ENCODE results near the gene THSD4.

Gene THSD4

DNA sequence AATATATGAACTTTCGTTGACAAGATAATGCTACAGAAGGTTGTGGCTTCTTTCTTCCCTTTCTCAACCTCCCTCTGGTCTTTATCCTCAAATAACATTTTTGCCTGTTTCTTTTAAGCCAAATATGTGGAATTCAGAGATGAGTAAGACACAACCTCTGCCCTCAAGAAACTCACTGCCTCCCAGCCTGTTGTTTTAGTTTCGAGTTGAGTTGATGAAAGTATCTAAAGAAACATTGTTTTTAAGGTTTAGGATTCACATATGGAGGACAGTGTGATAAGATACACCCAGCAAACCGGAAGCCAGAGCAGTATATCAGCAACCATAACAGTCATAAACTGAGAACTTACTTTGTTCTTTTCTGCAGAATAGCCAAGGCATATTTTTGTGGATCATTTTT, 218.6 kb downstream of the THSD4 start:
- DNase-seq = no peak

DNA sequence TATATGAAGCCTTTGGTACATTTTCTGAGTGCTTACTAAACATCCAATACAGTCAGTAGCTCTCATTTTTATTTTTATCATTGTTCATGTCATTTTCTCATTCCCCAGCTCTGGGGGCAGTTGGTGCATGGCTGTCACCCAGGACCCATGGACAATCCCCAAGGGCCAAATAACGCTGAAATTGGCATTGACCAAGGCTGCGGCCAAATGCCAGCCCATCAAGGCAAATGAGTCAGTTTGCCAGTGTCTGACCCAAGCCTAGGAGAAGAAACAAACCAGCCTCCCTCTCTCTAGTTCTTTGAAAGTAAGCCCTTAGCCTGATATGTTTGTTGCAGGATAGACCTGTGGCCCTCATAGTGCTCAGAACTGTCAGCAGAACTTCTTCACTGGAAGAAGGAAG, 219.2 kb downstream of the THSD4 start:
- DNase-seq = no peak

DNA sequence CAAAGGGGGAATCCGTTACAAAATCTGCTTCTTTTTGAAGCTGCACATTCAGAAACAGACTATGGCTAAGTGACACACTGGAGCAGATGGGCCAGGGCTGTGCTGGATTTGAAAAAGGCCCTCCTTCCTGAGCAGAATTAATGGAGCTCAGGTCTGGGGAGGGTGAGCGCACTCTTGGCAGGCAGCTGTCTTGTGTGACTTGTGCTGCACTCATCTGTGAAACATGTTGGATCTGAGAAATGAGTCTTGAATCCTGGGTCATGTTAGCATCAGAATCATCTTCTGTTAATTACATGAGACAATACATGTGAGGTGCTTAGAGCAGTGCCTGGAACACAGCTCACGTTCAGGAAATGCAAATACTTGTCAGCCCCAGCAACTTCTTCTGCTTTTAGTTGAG, 219.6 kb downstream of the THSD4 start:
- DNase-seq = no peak

DNA sequence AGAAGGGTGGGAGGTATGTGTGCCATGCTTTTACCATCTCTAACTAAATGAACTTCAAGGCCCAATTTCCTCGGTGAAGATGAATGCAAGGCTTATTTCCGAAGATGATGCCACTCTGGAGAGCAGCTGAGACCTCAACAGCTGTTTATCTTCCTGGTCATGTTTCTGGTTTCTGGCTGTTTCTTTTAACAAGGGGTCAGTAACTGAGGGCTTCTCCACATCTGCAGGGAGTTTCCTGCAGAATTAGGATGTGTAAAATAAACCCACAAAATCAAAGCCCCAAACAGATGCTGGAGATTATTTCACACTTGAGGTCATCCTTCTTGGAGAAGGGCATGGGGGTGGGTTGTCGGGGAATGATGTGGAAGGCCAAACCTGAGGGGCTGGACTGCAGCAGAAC, 220.3 kb downstream of the THSD4 start:
- DNase-seq = no peak

DNA sequence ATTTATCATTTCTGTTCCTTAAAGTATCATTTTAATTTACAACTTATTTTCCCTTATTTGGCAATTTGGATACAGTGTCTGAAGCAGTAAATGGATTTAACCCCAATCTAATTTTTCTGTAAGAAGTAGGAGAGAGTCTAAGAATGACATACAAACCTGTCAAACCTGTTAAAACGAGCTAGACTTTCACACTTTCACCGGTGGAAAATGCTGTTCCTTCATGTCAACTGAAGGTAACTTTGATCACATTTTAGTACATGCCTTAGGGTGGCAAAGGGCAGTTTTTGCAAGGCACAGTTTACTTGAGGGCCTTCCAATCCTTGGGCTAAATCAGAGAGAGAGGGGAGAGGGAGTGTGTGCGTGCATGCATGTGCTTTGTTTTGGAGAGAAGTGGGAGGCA, 221.4 kb downstream of the THSD4 start:
- no peak for DNase-seq

DNA sequence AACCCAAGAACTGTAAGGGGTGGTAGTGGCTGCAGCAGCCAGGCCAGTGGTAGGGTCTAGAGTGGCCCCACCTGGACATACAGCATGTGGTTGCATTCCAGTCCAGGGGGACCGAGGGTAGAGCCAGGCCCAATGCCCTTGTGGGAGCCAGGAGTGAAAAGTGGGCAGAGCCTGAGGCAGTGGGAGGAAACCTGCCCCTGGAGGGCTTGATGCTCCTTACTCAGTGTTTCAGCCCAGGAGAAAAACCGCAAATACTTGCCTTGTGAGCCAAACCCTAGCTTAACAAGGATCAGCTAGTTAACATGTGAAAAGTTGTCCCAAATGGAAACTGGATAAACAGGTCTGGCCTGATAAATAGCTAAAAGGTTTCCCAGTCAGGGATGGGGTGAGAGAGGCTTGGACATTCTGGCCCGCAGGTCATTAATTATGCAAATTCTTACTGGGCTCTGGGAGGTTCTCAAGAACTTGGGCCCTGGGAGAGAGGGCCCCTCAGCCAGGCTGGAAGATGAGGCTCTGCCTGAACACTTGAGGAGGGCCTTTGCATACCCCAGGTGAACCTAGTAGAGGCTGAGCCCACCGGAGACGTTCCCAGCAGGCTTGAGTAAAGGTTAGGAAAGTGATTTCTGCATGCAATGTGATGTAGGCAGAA, 222.1 kb downstream of the THSD4 start:
- DNase-seq = no peak

DNA sequence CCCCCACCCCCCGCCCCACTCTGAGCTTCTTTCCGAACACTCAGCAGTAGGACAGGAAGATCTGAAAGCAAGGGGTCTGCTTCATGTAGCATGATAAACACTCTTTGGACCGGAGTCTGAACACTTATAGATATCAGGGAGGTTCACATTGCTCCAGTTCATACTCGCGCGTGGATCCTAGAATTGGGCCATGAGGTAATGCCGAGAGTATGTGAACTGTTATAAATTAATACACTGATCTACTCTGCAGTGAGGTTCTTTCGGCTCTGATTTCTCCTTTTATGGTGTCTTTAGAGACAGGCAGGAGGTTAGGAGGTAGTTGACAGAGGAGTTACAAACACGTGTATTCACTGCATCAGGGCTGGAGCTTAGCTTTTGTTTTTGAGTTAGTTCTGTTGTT, 223.0 kb downstream of the THSD4 start:
- no peak for DNase-seq

DNA sequence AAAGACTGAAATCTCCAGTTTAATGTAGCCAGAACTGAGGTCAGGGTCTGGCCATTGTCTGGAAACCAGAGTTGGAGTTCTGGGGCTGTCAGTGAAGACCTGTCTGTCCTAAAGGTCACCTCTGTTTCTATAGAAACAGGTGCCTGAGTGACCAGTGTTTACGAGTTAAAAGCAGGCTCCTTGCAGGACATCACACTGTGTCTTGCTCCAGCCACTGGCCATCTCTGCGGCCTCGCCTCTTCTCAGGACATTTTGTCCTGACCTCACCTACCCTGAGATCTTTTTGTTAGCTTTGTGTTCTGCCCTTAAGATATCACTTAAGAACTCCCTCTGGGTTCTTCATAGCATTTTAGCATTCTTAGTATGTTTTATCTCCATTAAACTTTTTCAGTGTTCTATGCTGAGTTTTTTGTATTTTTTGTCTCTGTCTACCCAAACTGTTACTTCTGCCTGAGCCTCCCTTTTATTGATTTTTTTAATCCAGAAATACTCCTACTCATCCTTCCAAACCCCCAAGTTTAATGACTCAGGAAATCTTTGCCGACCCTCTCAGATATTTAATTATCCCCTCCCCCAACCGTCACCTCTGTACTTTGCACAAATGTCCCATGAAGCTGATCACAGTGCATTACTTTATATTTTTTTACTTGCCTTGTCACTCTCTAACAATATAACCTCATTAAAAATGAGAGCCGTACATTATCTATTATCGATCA, 223.7 kb downstream of the THSD4 start:
- DNase-seq = no peak

DNA sequence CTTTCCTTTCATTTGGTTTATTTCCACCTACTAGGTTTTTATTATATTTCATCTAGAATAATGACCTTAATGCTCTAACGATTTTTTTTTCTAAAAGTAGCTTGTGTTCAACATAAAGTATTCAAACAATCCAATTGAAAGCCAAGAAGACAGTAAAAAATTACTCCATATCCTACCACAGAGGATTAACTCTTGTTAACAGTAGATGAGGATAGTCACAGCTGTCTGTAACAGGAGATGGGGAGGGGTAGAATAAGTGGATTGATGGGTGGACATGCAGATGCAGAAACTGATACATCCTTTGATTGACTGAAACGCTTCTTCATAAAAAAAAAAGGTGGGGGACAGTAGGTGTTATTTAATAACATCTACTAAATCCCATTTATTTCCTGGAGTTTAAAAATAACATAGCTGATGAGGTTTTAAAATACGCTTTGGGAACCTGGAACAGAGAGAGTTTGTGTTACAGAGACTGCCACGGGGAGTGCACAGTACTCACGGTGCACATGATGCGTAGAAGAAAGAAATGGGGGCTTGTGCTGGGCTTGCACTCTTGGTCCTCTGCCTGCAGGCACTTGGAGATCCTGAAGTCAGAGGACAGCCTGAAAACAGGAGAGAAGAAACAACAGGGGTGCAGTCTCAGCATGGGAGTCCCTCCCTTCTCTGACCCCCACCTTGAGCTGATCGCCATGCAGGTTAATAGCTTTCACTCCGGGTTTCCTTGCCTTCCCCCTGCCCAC, 226.7 kb downstream of the THSD4 start:
- DNase-seq = no peak

DNA sequence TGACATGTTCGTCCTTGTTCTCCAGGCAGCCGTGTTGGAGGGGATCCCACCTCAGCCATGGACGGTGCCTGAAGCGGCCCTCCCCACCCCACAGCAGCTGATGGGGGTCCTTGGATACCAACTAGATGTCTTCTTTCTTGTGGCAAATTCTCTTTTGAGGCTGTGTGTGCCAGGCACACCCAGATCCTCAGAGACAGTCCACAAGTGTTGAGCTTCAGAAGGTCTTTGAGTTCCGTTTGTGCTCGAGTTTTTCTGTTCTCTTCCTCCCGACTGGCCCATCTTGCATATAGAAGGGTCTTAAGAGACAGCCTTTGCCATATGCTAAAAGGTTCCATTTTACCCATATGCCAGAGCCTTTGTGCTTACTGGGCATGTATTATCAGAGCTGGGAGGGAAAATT, 227.4 kb downstream of the THSD4 start:
- DNase-seq = no peak

DNA sequence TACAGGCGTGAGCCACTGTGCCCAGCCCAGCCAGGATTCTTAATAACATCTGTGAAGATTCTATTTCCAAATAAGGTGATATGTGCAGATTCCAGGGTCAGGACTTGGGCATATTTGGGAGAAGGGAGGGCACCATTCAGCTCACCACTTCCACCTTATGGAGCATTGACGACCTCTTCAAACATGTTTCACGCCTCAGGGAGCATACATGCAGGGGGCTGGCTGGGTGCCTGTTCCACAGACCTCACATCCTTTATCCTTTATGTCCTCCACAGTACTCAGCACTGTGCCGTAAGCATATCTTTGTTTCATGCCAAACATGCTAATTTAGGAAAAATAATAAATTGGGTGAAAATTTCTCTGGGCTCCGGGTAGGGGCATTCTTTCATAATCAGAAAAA, 229.0 kb downstream of the THSD4 start:
- DNase-seq = no peak

DNA sequence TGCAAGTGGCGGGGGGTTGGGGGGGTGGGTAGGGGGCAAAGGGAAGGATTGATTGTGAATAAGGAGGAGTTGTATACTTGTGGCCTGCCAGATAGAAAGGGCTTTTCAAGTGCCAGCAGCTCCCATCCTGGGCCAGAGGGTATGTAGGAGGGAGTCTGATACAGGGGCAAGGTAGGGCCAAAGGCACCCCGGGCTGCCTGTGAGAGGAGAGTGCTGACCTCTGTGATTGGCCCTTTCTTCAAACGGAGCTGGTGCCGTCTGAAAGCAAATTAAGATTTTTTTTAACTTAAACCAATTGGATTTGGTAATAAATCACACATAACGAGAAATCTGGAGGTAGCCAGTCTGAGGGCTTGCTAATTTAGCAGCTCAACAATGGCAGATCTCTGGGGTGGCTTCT, 229.9 kb downstream of the THSD4 start:
- no peak for DNase-seq

DNA sequence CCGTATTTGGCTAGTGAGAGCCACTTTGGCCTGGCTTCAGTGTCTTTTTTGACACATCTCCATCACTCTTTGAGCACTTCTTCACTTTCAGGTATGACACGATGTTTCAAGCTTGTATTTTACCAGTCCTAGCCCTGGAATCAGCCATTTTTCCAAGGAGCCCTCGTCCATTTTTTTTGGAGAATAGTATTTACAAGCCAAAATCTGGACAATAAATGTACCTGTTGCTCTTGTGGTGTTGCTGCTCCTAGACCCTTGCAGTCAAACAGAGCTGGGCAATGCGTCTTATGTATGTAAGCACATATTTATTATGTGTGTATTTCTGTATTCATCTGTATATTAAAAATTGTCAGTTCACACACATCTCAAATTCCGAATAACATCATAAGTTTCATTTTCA, 231.2 kb downstream of the THSD4 start:
- no peak for DNase-seq

DNA sequence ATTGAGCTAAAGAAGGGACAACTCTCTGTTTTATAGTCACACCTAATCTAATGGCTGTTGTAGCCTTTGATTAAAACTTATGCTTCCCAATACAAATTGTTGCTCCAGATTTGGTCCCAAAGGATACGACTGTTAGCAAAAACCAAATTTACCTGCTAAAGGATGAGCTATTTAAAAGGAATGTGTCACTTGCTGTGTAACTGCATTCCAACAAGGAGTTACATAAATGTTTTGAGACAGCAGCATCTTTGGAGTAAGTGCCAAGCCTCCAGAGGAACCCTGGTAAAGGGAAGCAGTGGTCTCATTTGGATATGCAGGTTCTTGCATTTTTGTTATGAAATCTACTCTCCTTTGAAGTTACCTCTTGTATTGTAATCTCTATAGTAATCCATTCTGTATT, 233.3 kb downstream of the THSD4 start:
- DNase-seq = no peak

DNA sequence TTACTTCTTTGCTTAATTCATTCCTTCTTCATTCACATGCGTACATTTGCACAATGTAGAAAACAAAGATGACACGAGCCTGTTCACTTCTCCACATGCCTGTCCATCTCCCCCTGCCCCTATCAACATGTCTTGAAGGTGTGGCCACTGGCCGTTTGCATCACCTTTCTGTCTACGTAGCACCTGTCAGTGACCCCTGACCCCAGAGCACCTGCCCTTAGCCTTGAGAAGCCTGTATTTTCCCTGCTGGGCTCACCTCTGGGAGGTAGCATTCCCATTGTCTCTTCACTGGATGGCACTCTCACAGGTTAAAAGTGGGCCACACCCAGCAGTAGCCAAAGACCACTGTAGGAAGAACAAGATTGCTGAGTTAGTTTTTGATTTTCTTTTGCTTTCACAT, 234.1 kb downstream of the THSD4 start:
- no peak for DNase-seq

DNA sequence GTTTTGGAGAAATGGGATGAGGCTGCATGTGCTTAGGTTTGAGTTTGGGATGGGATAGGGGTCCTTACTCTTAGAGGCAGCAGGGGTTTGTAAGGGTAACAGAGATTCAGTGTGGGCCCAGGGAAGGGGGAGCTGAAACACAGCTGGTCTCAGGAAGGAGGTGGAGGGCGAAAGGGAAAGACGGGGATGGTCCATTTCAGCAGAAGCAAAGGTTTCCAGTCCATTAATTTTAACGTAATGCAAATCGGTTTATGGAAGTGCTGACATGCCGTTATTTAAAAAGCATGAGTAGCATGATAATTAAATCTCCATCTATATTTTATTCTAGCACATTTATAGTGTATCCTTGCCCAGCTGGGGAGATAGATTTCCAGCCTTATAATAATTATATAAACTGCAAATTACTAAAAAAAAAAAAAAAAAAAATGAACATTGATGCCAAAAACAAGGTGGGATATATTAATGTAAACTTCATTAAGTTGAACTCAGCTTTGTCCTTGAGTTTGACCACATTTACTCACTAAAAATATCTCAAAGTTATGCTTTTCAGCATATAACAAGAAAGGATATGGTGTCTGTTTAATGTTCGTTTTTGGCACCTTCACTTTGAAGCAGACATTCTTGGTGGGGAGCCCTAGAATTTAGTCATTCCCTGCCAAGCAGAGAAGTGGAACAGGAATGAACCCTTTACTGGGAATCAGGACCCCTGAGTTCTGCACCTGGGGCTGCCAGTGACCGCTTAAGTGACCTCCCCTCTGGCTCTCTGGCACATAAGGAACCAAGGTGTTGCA, 234.7 kb downstream of the THSD4 start:
- no peak for DNase-seq

DNA sequence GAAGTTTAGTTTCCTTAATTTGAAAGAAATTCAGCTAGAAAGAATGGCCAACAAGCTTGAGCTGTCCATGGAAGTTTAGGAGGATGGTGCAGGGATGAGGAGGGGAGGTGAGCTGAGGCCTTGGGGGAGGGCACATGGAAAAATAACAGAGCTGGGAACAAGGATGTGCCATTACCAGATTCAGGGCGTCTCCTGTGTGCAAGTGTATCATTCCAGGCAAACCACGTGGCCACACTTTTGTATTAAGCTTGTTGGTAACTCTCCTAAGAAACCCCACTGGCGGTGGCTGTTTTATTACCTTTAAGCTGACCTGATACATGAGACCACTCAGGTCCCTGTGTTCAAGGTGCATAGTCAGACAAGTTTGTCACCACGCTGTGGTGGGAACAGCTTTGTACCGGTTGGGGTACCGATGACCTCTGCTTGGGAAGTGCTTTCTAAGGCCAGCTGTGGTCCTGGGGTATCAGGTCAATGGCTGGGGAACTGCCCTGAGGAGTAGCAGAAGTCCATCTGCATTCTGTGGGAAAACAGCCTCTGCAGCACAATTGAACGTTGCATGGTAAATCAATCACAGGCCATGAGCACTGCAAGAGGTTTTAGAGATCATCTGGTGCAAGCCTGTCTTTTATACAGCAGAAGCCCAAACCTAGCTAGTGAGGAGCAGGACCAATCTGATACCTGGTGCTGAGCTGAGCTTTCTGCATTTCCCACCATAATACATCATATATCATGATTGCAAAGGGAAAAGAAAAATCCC, 235.5 kb downstream of the THSD4 start:
- DNase-seq = no peak

DNA sequence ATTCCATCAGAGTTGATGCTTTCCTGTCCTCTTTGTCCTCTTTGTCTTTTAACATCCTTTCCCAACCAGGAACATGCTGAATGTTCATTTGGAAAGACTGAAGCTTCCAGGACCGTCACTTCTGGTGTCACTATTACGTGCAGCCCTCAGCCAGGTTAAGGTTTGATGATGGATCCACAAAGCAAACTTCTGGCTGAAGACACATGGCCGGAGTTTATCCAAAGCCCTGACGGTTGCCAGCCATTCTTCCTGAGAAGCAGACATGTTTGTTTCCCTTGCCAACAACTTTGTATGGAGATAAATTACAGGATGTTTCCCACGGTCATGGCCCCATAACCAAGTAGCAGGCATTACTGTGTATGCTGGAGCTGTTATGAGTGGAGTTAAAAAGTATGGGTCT, 236.9 kb downstream of the THSD4 start:
- no peak for DNase-seq

DNA sequence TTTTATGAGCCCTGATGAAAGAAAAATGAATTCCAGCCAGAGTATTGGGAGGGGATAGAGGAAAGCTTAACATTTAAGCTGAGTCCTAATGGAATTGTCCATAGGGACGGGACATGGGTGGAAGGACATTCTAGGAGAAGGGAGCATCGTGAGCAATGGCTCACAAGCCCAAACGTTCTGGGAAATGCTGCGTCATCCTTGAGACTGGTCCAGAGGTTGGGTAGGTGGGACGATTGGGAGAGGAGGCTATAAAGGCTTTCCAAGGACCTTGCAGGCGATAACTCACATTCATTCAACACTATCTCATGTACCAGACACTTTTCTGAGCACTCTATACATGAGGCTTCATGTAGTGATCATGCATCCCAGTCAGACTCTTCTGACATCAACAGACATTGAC, 237.5 kb downstream of the THSD4 start:
- no peak for DNase-seq

DNA sequence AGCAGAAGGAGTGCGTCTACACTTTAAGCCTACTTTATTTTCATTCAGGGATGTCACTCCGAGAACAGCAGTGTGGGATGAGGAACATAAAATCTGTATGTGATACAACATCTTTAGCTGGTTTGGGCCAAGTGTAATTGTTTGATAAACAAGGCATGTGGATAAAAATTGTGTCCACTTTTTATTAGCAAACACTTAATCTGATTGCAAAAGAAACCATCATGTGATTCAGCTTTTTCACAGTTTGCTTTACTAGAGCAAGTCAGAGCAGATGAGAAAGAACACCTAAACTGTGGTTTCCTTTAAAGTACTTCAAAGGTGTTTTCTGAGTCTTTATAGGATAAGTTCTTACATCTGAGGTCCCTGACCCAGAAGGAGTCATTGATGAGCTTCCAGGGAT, 237.9 kb downstream of the THSD4 start:
- DNase-seq = no peak

DNA sequence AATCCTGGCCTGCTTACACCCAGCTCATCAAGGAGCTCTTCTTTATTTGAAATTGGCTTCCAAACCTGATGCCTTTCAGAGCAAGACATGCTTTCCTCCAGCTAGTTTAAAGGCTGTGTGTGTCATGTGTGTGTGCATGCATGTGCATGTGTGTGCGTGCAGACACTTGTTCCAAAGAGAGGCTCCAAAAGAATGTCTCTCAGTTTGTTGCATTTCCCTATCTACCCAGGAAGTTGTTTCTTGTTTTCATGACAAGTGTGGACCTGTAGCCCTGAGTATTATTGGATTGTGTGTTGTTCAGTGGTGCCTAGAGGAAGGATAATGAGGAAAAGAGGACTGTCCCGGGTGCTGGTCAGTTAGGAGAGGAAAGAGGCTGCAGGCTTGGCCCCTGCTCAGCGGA, 240.0 kb downstream of the THSD4 start:
- no peak for DNase-seq

DNA sequence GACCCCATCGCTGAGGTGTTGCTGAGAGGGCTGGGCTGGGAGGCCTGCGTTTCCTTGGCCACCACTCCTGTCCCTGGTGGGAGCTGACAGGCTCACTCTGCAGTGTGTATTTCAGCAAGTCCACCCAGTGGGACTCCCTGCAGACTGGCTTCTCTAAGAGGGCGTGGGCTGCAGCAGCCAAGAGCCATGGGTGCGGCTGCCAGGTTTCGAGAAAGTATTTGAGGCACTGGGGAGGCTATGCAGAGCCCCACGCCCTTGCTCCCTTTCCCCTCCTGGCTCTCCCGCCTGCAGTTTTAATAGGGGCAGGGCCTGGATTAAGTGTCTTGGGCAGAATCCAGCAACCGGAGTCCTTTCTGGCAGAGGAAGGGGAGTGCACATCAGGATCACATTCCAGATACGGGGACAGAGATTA, 242.1 kb downstream of the THSD4 start:
- DNase-seq = no peak

DNA sequence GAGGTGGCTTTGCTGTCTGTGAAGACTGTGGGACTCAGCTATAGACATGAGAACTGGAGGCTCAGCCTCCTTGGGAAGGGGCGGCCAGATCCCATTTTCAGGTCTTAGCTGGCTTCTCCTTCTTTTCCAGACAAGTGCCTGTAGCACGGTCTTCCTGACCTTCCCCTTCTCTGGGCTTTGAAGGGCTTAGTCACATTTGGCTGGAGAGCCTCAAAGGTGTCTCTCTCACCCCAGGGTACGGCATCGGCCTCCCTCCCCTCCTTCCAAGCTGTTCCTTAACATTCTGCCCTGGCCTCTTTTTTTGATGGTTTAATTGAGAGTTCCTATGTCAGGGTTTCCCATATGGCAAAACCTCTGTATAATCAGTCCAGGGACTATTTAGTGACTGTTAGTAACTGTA, 242.7 kb downstream of the THSD4 start:
- no peak for DNase-seq
